H54 (cell line): ENCODE measurements around the gene MAGEF1.

Source experiments
- DNase-seq: peaks from one replicate; pipeline ENCODE4 v3.0.0; 2011; ENCODE audit warnings: low spot score, mixed read lengths; ENCODE audit not compliant: insufficient read length
- FAIRE-seq: peaks from 3 replicates; lab custom pipeline; 2011; peaks lifted over from hg19 to GRCh38; lab: Jason Lieb, UNC
- POLR2A ChIP-seq: IDR thresholded peaks from 2 replicates; pipeline ENCODE4 v1.6.1; 2011; ENCODE audit warnings: low read depth, mild to moderate bottlenecking, low read length

Gene MAGEF1

GRCh38 chr3:184670091-184670602 is 41.7 kb downstream of the MAGEF1 start:
- FAIRE-seq = no peak
- no peak for DNase-seq
- no peak for TF ChIP-seq POLR2A

GRCh38 chr3:184669578-184669977 is 42.3 kb downstream of the MAGEF1 start:
- no peak for TF ChIP-seq POLR2A
- no peak for DNase-seq
- FAIRE-seq = no peak

- FAIRE-seq (no peak), DNase-seq (no peak)
- TF ChIP-seq POLR2A = no peak
Measured at GRCh38 chr3:184666442-184666841, 45.4 kb downstream of the MAGEF1 start.

GRCh38 chr3:184665101-184665500 is 46.8 kb downstream of the MAGEF1 start:
- FAIRE-seq (no peak), DNase-seq (no peak)
- TF ChIP-seq POLR2A = no peak

GRCh38 chr3:184663756-184664155 is 48.1 kb downstream of the MAGEF1 start:
- FAIRE-seq (no peak), DNase-seq (no peak)
- no peak for TF ChIP-seq POLR2A

- TF ChIP-seq POLR2A = no peak
- FAIRE-seq (no peak), DNase-seq (no peak)
Measured at GRCh38 chr3:184663356-184663755, 48.5 kb downstream of the MAGEF1 start.

- no peak for TF ChIP-seq POLR2A
- no peak for DNase-seq
- FAIRE-seq = no peak
Measured at GRCh38 chr3:184662187-184662586, 49.7 kb downstream of the MAGEF1 start.

GRCh38 chr3:184660931-184661330 is 50.9 kb downstream of the MAGEF1 start:
- DNase-seq (no peak), FAIRE-seq (no peak)
- no peak for TF ChIP-seq POLR2A
